Forelimb muscle (tissue), 1 donor: Measurements from ENCODE around the gene CRTC1. TPM values are rescaled to one million over a fixed set of nuclear protein-coding genes. Genes with fewer than 3 reads are reported as not detected.
A peak's percentile ranks its signal among the peaks of the same experiment; 100 is the strongest.

Source experiments
- DNase-seq: peaks from one replicate; pipeline ENCODE4 v3.0.0-alpha.2; 2013; ENCODE audit warnings: low read depth
- polyA plus RNA-seq: library from polyadenylated mRNA; unstranded; fragments of 120-200 nt; gene quantifications from one replicate; pipeline ENCODE4 v1.2.1, GENCODE V29; 2013; ENCODE audit not compliant: insufficient read length

The CRTC1 gene
- polyA plus RNA-seq, 1 donor = 15.2 TPM

- DNase-seq = no peak
Measured at GRCh38 chr19:18699403-18700054, 16.0 kb downstream of the CRTC1 start.

- DNase-seq = no peak
Measured at GRCh38 chr19:18700501-18701249, 17.2 kb downstream of the CRTC1 start.

GRCh38 chr19:18701250-18701608 lies 17.7 kb downstream of the CRTC1 start:
- DNase-seq = no peak

GRCh38 chr19:18704054-18704453 lies 20.6 kb downstream of the CRTC1 start:
- no peak for DNase-seq

- no peak for DNase-seq
Measured at GRCh38 chr19:18704971-18705370, 21.5 kb downstream of the CRTC1 start.

- DNase-seq = no peak
Measured at GRCh38 chr19:18708452-18709231, 25.2 kb downstream of the CRTC1 start.

- DNase-seq = no peak
Measured at GRCh38 chr19:18709546-18709945, 26.1 kb downstream of the CRTC1 start.

GRCh38 chr19:18710186-18710585 lies 26.7 kb downstream of the CRTC1 start:
- no peak for DNase-seq

- peak; percentile 74 for DNase-seq
Measured at GRCh38 chr19:18710996-18711751, 27.7 kb downstream of the CRTC1 start.

GRCh38 chr19:18711893-18712292 lies 28.4 kb downstream of the CRTC1 start:
- no peak for DNase-seq

GRCh38 chr19:18712981-18713380 lies 29.5 kb downstream of the CRTC1 start:
- DNase-seq = peak; percentile 50

- no peak for DNase-seq
Measured at GRCh38 chr19:18713550-18714117, 30.2 kb downstream of the CRTC1 start.

- no peak for DNase-seq
Measured at GRCh38 chr19:18715416-18715815, 31.9 kb downstream of the CRTC1 start.

- no peak for DNase-seq
Measured at GRCh38 chr19:18716857-18717256, 33.4 kb downstream of the CRTC1 start.

- no peak for DNase-seq
Measured at GRCh38 chr19:18717601-18718000, 34.1 kb downstream of the CRTC1 start.

- no peak for DNase-seq
Measured at GRCh38 chr19:18718015-18718526, 34.6 kb downstream of the CRTC1 start.

GRCh38 chr19:18718846-18719458 lies 35.5 kb downstream of the CRTC1 start:
- DNase-seq = no peak

- no peak for DNase-seq
Measured at GRCh38 chr19:18719541-18719940, 36.1 kb downstream of the CRTC1 start.

GRCh38 chr19:18723871-18724377 lies 40.4 kb downstream of the CRTC1 start:
- no peak for DNase-seq
